ENCODE data around the gene CDC123. TPM values are rescaled to one million over a fixed set of nuclear protein-coding genes. Genes with fewer than 3 reads are reported as not detected.

CDC123 gene
- total RNA-seq, 1 donor from 2014 or later, result 191 TPM

DNA sequence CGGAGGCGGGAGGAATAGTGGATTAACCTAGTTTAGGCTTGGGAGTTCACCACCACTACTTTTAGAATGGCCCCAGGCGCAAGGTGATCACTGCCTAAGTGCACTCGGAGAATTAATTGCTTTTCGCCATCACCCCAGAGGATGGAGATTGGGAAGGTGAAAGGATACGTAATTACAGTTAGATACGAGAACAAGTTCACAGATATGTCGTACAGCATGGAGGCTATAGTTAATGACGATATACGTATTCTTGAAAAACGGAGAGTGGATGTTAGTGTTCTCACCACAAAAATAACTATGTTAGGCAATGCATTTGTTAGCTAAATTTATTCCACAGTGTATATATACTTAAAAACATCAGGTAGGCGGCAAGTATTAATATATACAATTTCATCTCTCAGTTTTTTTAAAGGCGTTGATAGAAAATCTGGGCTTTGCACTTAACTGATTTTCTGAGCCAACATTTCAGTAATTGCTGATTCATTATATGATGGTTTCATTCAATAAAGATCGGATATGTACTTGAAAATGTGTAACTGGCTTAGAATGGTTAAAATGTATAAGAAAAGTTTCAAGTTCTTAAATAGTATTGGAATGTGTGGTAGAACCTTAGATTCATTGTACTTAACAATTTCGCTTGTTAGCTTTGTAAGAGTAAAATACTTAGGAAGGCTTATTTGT, 683 bp downstream of the CDC123 start:
- H3K4me1 Mint-ChIP-seq (ENCODE audit: low read depth), result peaks cover 60% of the 10 kb centered on the region
- H3K4me3 Mint-ChIP-seq, result peak overlapping the region; percentile 90
- intact Hi-C loops (cut with micrococcal nuclease), result loop anchor here (1.0 to 5.0 kb wide), 5 partner anchors 18 to 903 kb away; partner anchors contain the start of gene CAMK1D
- H3K27me3 Mint-ChIP-seq (ENCODE audit: insufficient read depth), result no peaks in the 10 kb centered on the region
- H3K27ac Mint-ChIP-seq, result peak overlapping the region; percentile 97
- H3K36me3 Mint-ChIP-seq (ENCODE audit: low read depth), result peaks cover 43% of the 10 kb centered on the region
- no peaks in the 10 kb centered on the region for H3K9me3 Mint-ChIP-seq
- DNase-seq (ENCODE audit: low spot score), result no peak

DNA sequence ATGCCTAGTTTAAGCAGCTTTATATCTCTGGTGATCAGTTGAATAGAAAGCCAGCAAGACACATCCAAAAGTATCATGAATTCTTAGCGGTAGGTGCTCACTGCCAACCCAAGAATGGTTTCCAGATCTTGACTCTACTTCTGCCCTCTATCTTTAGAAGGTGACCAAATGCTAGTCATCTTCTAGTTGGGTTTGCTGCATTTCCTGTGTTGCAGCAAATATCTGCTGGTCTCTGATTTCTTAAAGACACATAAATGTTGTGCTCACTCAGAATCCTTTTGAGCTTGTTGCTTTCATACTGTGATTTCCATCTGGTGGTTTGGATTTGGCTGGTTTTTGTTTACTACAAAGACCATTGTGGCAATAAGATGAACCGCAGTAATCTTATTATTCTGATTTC, 2.2 kb downstream of the CDC123 start:
- Mint-ChIP-seq H3K27me3 (ENCODE audit: insufficient read depth) (no peaks in the 10 kb centered on the region), H3K27ac (peak overlapping the region; percentile 53), H3K4me3 (peak overlapping the region; percentile 81), H3K9me3 (no peaks in the 10 kb centered on the region), H3K36me3 (ENCODE audit: low read depth) (peaks cover 37% of the 10 kb centered on the region), H3K4me1 (ENCODE audit: low read depth) (peaks cover 53% of the 10 kb centered on the region)
- intact Hi-C loops (cut with micrococcal nuclease), result loop anchor here (5.0 kb wide), 1 partner anchor 149 kb away; the partner anchor contains the start of gene CAMK1D
- no peak for DNase-seq (ENCODE audit: low spot score)

DNA sequence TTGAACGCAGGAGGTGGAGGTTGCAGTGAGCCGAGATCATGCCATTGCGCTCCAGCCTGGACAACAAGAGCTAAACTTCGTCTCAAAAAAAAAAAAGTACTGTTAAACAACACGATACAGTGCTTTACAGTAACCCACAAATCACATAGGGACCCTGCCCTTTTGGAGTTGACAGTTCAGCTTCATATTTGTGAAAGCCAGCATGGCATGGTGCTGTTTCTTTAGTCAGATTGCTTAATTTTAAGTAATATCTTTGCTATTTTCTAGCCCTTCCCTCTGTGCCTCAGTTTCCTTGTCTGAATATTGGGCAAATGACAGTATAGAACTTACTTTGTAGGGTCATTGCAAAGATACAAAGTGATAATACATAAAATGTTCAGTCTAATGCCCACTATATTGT, 4.9 kb downstream of the CDC123 start:
- intact Hi-C loops (cut with micrococcal nuclease), result no loop called here
- Mint-ChIP-seq H3K36me3 (ENCODE audit: low read depth) (peaks cover 39% of the 10 kb centered on the region), H3K27me3 (ENCODE audit: insufficient read depth) (no peaks in the 10 kb centered on the region), H3K4me3 (no peak overlapping the region), H3K9me3 (no peaks in the 10 kb centered on the region), H3K27ac (peak overlapping the region; percentile 81), H3K4me1 (ENCODE audit: low read depth) (peaks cover 43% of the 10 kb centered on the region)
- no peak for DNase-seq (ENCODE audit: low spot score)

DNA sequence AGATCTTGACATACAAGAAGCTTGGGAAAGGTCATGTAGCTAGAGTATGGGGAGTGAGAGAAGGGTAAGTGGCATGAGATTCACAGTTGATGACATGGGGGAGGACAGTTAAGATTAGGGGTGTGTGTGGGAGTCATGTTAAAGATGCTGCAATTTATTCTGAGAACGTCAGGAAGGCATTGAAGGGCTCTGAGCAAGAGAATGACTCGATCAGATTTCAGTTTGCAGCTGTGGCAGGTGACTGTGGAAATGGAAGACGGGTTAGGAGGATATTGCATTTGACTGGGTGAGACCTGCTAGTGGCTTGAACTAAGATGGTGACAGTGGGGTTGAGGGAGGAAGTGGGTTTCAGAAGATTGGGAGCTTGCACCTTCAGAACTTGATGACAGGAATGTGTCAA, 5.6 kb downstream of the CDC123 start:
- H3K27ac Mint-ChIP-seq, result peak overlapping the region; percentile 81
- no peaks in the 10 kb centered on the region for H3K9me3 Mint-ChIP-seq
- H3K4me3 Mint-ChIP-seq, result peak overlapping the region; percentile 51
- no peaks in the 10 kb centered on the region for H3K27me3 Mint-ChIP-seq (ENCODE audit: insufficient read depth)
- intact Hi-C loops (cut with micrococcal nuclease), result no loop called here
- DNase-seq (ENCODE audit: low spot score), result no peak
- peaks cover 41% of the 10 kb centered on the region for H3K36me3 Mint-ChIP-seq (ENCODE audit: low read depth)
- peaks cover 42% of the 10 kb centered on the region for H3K4me1 Mint-ChIP-seq (ENCODE audit: low read depth)

DNA sequence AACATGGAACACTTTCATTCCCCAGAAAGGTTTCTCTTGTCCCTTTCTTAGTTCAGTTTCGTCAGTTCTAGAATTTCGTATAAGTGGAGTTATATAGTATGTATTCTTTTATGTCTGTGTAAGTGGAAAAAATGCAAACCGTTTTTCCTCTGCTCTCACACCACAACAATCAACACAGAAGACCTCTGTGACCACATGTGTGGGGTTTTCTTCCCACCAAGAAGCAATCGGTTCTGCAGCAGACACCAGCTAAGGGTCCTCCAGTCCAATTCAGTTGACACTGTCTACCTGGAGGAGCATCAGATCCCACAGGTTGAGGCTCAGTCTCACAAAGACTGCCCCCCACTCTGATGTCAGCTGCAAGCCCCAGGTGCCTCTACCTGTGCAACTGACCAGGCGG, 6.2 kb downstream of the CDC123 start:
- Mint-ChIP-seq H3K27ac (no peak overlapping the region), H3K36me3 (ENCODE audit: low read depth) (peaks cover 41% of the 10 kb centered on the region)
- intact Hi-C loops (cut with micrococcal nuclease), result no loop called here

DNA sequence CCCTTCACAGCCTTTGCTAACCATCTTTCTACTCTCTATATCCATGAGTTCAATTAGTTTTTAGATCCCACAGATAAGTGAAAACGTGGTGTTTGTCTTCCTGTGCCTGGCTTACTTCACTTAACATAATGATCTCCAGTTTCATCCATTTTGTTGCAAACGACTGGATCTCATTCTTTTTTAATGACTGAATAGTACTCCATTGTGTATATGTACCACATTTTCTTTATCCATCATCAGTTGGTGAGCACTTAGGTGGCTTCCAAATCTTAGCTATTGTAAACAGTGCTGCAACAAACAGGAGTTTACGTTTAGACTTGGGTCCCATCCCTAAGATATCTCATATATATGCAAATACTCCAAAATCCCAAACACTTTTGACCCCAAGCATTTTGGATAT, 9.1 kb downstream of the CDC123 start:
- H3K36me3 Mint-ChIP-seq (ENCODE audit: low read depth), result peaks cover 38% of the 10 kb centered on the region
- DNase-seq (ENCODE audit: low spot score), result no peak
- no peak overlapping the region for H3K4me3 Mint-ChIP-seq
- peaks cover 19% of the 10 kb centered on the region for H3K4me1 Mint-ChIP-seq (ENCODE audit: low read depth)
- intact Hi-C loops (cut with micrococcal nuclease), result no loop called here
- H3K9me3 Mint-ChIP-seq, result no peaks in the 10 kb centered on the region
- no peaks in the 10 kb centered on the region for H3K27me3 Mint-ChIP-seq (ENCODE audit: insufficient read depth)
- H3K27ac Mint-ChIP-seq, result peak overlapping the region; percentile 46

More for the DNA sequence above, 6.2 kb downstream of the CDC123 start:
- DNase-seq (ENCODE audit: low spot score), result no peak
- H3K4me1 Mint-ChIP-seq (ENCODE audit: low read depth), result peaks cover 37% of the 10 kb centered on the region
- H3K4me3 Mint-ChIP-seq, result no peak overlapping the region
- H3K9me3 Mint-ChIP-seq, result no peaks in the 10 kb centered on the region
- H3K27me3 Mint-ChIP-seq (ENCODE audit: insufficient read depth), result no peaks in the 10 kb centered on the region

DNA sequence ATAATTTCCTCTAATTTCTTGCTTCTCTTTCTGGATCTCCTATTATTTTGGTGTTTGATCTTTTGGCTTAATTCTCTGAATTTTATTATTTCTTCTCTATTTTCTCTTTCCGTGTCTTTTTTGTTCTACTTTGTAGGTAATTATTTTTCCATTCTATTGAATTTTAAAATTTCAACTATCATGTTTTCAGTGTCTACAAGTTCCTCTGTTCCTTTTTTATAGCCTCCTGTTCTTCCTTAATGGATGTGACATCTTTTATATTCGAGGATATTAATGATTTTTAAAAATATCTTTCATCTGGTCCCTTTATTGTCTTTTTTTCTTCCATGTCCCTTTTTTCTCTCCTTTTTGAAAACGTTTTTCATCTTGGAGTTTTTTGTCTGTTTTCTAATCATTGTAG, 11.1 kb downstream of the CDC123 start:
- peaks cover 5% of the 10 kb centered on the region for H3K4me1 Mint-ChIP-seq (ENCODE audit: low read depth)
- no peaks in the 10 kb centered on the region for H3K27me3 Mint-ChIP-seq (ENCODE audit: insufficient read depth)
- DNase-seq (ENCODE audit: low spot score), result no peak
- intact Hi-C loops (cut with micrococcal nuclease), result no loop called here
- no peak overlapping the region for H3K27ac Mint-ChIP-seq
- H3K9me3 Mint-ChIP-seq, result no peaks in the 10 kb centered on the region
- no peak overlapping the region for H3K4me3 Mint-ChIP-seq
- H3K36me3 Mint-ChIP-seq (ENCODE audit: low read depth), result peaks cover 34% of the 10 kb centered on the region

GRCh38 chr10:12208460-12208859, 12.5 kb downstream of the CDC123 start:
- DNase-seq (ENCODE audit: low spot score), result no peak
- H3K4me1 Mint-ChIP-seq (ENCODE audit: low read depth), result peaks cover 10% of the 10 kb centered on the region
- no peak overlapping the region for H3K4me3 Mint-ChIP-seq
- H3K27me3 Mint-ChIP-seq (ENCODE audit: insufficient read depth), result no peaks in the 10 kb centered on the region
- intact Hi-C loops (cut with micrococcal nuclease), result no loop called here
- peaks cover 35% of the 10 kb centered on the region for H3K36me3 Mint-ChIP-seq (ENCODE audit: low read depth)
- no peaks in the 10 kb centered on the region for H3K9me3 Mint-ChIP-seq
- H3K27ac Mint-ChIP-seq, result no peak overlapping the region

GRCh38 chr10:12212454-12212853, 16.5 kb downstream of the CDC123 start:
- Mint-ChIP-seq H3K4me1 (ENCODE audit: low read depth) (peaks cover 37% of the 10 kb centered on the region), H3K27ac (no peak overlapping the region), H3K27me3 (ENCODE audit: insufficient read depth) (no peaks in the 10 kb centered on the region), H3K4me3 (no peak overlapping the region), H3K9me3 (no peaks in the 10 kb centered on the region), H3K36me3 (ENCODE audit: low read depth) (peaks cover 44% of the 10 kb centered on the region)
- no peak for DNase-seq (ENCODE audit: low spot score)
- intact Hi-C loops (cut with micrococcal nuclease), result no loop called here

- H3K4me3 Mint-ChIP-seq, result no peak overlapping the region
- H3K4me1 Mint-ChIP-seq (ENCODE audit: low read depth), result peaks cover 37% of the 10 kb centered on the region
- no peaks in the 10 kb centered on the region for H3K9me3 Mint-ChIP-seq
- H3K27me3 Mint-ChIP-seq (ENCODE audit: insufficient read depth), result no peaks in the 10 kb centered on the region
- no peak for DNase-seq (ENCODE audit: low spot score)
- intact Hi-C loops (cut with micrococcal nuclease), result loop anchor here (1.0 to 2.0 kb wide), 4 partner anchors 17 to 689 kb away; partner anchors contain the start of gene CDC123
- peaks cover 42% of the 10 kb centered on the region for H3K36me3 Mint-ChIP-seq (ENCODE audit: low read depth)
- H3K27ac Mint-ChIP-seq, result peak overlapping the region; percentile 56
Observed at GRCh38 chr10:12213621-12214020, 17.6 kb downstream of the CDC123 start.

DNA sequence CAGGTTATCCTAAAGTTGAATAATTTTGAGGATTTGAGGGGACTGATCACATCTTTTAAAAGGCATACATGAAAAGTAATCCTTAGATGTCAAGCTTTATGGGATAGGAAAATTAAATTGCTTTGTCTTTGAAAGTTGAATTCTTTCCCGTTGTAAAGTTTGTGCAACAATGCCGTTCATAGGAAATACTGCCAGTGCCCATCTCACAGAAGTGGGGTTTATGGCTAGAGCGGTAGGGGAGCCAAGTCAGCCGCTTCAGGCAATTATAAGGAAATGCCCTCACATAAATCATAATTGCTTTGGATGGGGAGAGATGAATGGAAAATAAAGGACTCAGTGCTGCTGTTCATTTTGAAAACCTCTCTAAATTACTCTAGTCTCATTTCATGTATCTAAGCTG, 18.1 kb downstream of the CDC123 start:
- no peak overlapping the region for H3K4me3 Mint-ChIP-seq
- intact Hi-C loops (cut with micrococcal nuclease), result loop anchor here (1.0 to 2.0 kb wide), 4 partner anchors 18 to 689 kb away; partner anchors contain the start of gene CDC123
- peaks cover 44% of the 10 kb centered on the region for H3K36me3 Mint-ChIP-seq (ENCODE audit: low read depth)

DNA sequence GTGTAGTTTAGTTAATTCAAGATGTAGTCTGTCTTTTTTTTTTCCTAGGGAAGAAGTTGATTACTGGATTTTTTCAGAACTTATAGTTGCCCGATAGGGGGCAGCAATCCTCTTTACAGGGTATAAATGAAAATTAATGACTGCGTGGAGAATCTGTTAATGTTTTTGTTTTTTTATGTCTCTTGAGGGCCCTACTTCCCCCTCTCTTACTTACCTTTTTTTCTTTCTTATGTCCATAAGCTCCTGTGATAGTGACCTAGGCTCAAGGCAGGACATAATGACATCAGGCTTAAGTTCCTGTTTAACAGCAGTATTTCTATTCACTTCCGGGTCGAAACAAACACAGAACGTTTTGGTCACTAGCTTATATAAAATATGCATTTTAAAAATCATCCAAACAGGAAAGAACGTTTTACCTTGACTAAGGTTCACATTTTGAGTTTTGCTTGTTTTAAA, 18.8 kb downstream of the CDC123 start:
- Mint-ChIP-seq H3K4me1 (ENCODE audit: low read depth) (peaks cover 37% of the 10 kb centered on the region), H3K36me3 (ENCODE audit: low read depth) (peaks cover 43% of the 10 kb centered on the region), H3K4me3 (peak overlapping the region; percentile 43), H3K9me3 (no peaks in the 10 kb centered on the region), H3K27me3 (ENCODE audit: insufficient read depth) (no peaks in the 10 kb centered on the region), H3K27ac (peak overlapping the region; percentile 59)
- intact Hi-C loops (cut with micrococcal nuclease), result loop anchor here (1.0 to 2.0 kb wide), 4 partner anchors 18 to 688 kb away; partner anchors contain the start of gene CDC123
- DNase-seq (ENCODE audit: low spot score), result peak; percentile 15

More for the DNA sequence above, 18.1 kb downstream of the CDC123 start:
- Mint-ChIP-seq H3K4me1 (ENCODE audit: low read depth) (peaks cover 37% of the 10 kb centered on the region), H3K9me3 (no peaks in the 10 kb centered on the region), H3K27ac (peak overlapping the region; percentile 56), H3K27me3 (ENCODE audit: insufficient read depth) (no peaks in the 10 kb centered on the region)
- DNase-seq (ENCODE audit: low spot score), result no peak

- peaks cover 51% of the 10 kb centered on the region for H3K36me3 Mint-ChIP-seq (ENCODE audit: low read depth)
- no peaks in the 10 kb centered on the region for H3K9me3 Mint-ChIP-seq
- DNase-seq (ENCODE audit: low spot score), result no peak
- no peak overlapping the region for H3K27ac Mint-ChIP-seq
- intact Hi-C loops (cut with micrococcal nuclease), result no loop called here
- H3K27me3 Mint-ChIP-seq (ENCODE audit: insufficient read depth), result no peaks in the 10 kb centered on the region
- H3K4me3 Mint-ChIP-seq, result no peak overlapping the region
- H3K4me1 Mint-ChIP-seq (ENCODE audit: low read depth), result peaks cover 35% of the 10 kb centered on the region
Observed at GRCh38 chr10:12218991-12219390, 23.0 kb downstream of the CDC123 start.
